ENCODE measurements around the gene MRAP.
"Not testable (repeated sequence)": the region's sequence is repeated elsewhere in the genome, so short reads cannot be mapped to it uniquely, and the experiment has no call there.

Gene MRAP

DNA sequence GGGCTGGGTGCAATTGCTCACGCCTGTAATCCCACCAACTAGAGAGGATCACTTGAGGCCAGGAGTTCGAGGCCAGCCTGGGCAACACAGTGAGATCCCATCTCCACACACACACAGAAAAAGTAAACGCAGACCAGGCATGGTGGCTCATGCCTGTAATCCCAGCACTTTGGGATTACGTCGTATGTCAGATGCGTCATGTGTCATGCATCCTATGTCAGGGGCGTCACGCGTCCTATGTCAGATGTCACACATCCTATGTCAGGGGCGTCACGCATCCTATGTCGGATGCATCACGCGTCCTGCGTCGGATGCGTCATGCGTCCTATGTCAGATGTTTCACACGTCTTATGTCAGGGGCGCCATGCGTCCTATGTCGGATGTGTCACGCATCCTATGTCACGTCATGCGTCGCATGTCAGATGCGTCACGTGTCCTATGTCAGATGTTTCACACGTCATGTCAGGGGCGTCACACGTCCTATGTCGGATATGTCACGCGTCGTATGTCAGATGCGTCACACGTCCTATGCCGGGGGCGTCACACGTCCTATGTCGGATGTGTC, 1.5 kb downstream of the MRAP start:
- DNase-seq (ENCODE audit: low read depth): no peak

DNA sequence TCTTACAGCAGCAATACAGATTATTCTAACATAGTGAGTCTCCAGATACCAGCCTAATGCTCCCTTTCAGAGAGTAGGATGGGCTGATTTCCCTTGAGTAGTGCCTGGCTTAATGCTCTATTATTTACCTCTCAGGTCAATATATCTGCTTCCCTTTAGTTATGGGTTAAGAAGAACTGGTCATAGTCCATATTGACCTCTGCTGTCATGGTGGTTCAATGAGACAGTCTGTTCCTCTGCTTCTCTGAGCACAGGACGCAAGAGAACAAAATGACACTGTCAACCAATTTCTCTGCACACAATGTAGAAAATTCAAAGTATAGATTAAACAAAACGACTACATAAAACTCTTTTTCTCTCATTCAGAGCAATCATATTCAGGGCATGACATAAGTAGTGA, 2.9 kb downstream of the MRAP start:
- no peak for DNase-seq (ENCODE audit: low read depth)

DNA sequence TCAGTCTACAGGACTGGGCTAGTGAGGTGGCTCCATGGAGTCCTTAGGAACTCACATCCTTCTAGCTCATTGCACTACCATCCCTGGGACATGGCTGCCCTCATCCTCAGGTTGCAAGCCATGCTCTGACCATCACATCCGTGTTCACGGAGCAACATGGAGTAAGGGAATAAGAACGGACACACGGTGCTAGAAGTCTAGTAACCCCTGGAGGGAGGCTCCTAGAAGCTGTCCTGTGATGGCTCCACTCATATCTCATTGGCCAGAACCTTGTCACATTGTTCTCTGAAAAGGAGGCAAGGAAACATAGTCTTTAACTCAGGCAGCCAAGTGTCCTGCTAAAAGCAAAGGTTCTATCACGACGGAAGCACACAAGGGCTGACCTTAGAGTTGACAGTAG, 3.9 kb downstream of the MRAP start:
- DNase-seq (ENCODE audit: low read depth): no peak

DNA sequence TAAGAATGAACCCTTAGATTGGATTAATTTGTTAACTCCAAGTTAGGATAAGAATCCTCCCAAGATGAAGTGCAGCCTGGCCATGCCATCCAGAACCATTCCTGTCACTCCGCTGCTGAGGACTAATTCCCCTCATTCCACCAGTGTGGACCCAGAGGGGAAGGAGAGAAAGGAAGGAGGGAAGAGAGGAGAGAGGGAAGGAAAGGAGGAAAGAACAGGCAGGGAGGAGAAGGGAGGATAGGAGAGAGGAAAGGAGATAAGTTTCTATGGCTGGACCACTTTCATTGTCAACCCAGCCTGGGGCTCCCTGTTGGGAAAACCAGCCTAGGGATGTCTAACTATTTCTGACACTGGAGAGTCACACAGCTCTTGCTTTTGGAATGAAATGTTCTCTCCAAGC, 4.7 kb downstream of the MRAP start:
- no peak for DNase-seq (ENCODE audit: low read depth)

DNA sequence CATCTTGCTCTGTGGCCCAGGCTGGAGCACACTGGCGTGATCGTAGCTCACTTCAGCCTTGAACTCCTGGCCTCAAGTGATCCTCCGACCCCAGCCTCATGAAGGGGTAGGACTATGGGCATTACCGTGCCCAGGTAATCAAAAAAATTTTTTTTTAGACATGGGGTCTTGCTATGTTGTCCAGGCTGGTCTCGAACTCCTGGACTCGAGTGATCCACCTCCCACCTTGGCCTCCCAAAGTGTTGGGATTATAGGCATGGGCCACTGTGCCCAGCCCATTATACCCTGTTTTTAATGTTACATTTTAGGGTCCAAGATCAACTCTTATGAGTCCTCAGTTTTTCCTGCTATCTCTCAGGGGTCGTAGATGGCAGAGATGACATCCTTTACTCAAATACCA, 6.3 kb downstream of the MRAP start:
- no peak for DNase-seq (ENCODE audit: low read depth)

DNA sequence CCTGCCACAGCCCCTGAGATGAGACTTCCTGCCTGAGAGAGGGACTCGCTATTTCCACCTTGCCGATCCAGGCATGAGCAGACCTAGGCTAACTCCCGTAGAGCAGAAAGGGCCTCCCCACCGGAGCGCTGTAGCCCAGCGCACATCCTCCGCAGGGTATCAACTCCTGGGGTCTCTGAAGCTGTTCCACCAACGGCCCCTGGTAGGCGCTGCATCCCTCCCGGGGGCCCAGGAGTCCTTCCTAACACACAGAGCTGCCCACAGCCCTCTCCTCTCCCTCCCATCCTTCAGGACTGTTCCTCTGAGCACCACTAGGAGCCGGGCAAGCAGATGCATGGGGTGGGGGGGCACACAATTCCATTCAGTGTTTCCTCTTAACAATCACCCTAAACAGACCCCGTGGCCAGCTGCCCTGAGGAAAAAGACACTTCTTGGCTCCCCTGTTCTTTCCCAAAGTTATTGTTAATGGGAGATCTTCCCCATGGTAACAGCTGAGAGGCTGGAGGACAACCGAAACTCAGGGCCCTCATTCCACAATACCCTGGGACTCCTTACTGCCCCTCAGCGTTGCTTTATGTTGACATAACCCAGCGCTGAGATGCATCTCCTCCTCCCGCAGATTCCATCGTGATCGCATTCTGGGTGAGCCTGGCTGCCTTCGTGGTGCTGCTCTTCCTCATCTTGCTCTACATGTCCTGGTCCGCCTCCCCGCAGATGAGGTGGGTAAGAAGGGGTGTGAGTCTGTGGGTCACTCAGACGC, 7.5 kb downstream of the MRAP start:
- DNase-seq (ENCODE audit: low read depth): no peak

DNA sequence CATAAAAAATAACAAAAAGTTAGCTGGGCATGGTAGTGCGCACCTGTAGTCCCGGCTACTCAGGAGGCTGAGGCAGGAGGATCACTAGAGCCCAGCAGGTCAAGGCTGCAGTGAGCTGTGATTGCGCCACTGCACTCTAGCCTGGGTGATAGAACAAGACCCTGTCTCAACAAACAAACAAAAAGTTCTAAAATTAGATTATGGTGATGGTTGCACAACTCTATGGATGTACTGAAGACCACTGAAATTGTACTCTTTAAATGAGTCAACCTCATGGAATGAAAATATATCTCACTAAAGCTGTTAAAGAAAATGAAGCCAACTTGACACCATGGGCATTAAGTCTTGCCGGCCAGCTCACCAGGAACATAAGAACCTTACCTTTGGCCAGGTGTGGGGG, 9.1 kb downstream of the MRAP start:
- DNase-seq (ENCODE audit: low read depth): peak; percentile 31

DNA sequence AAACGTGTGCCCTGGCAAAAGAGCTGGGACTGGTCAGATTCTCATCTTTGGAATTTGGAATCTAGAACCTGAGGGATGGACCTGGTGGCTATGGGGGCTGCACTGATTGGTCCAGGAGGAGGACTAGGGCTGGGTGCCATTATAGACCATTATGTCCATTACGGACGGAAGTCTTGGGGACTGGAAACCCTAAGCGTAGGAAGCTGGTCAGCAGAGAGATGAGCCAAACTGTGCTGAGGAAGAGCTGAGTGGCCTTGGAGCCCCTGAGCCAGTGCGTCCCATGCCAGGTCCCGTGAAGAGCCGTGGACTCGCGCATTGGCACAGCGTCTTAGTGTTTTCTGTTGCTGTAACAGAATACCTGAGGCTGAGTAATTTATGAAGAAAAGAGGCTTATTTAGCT, 10.0 kb downstream of the MRAP start:
- no peak for DNase-seq (ENCODE audit: low read depth)

DNA sequence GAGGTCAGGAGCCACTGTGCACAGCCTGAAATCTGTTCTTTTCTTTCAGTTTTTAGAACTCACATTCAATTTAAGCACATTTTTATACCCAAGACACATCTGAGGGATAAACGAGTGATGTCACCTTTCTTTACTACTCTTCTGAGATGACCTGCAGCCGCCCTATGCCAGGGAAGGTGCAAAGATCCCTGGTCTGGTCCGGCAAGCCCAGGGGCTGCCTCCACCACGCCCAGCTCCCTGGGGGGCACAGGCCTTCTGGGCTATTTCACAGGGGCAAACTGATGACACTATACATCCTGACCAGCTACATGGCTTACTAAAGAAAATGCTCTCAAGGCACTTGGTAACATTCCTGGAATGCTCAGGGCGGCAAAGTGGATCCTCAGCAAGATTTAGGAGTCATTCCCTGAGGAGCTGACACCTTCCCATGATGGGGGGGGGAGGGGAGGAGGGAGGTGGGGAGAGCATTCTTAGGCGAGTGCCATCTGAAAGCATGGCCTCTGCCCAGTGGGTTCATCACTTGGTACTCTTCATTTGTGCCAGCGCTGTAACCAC, 11.3 kb downstream of the MRAP start:
- no peak for DNase-seq (ENCODE audit: low read depth)

DNA sequence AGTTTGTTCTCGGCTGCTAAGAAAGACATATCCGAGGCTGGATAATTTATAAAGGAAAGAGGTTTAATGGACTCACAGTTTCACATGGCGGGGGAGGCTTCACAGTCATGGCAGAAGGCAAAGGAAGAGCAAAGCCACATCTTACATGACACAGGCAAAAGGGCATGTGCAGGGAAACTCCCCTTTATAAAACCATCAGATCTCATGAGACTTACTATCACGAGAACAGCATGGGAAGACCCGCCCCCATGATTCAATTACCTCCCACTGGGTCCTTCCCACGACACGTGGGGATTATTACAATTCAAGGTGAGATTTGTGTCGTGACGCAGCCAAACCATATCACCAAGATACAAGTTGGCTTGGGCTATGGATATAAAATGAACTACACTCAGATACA, 12.3 kb downstream of the MRAP start:
- DNase-seq (ENCODE audit: low read depth): not testable (repeated sequence)

DNA sequence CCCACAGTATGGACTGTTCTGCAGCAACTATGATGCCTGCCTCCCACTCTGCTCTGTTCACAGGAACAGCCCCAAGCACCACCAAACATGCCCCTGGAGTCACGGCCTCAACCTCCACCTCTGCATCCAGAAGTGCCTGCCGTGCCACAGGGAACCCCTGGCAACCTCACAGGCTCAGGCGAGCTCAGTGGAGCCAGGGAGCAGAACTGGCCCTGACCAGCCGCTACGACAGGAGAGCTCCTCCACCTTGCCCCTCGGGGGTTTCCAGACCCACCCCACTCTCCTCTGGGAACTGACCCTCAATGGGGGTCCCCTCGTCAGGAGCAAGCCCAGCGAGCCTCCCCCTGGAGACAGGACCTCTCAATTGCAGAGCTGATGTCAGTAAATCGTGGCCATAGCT, 13.0 kb downstream of the MRAP start:
- DNase-seq (ENCODE audit: low read depth): no peak

DNA sequence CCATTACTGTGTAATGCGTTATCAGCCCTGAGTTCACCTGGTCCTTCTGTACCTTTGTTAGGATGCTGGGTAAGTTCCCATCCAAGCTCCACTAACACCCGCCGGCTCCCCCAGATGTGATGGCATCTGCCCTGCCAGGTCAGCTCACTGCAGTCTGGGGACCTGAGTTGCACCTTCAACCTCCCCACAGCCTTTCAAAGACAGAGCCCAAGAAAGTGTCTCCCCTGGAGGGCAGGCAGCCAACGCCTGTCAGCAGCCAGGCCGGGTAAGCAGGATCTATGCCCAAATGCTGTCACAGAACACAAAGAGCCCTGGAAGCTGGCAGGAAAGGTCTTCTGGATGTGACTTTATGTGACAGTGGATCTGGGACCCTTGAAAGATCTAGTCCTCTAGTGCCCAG, 13.7 kb downstream of the MRAP start:
- no peak for DNase-seq (ENCODE audit: low read depth)

DNA sequence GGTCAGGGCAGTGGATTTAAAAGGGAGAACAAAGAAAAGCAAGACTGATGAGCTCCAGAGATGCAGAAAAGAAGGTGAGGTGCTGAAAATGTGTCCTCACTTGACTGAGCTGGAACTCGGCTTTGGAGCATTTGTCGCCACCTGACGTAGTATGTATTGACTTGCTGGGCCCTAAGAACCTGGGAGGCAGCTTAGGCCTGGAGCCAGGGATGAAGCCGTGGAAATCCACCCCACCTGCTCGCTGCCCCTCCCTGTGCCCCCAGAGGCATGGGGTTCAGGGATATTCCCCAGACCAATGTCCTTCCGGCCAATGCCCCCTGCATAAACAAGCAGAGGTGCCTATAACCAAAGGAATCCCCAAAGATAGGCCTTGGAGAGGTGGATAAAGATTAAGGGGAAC, 14.3 kb downstream of the MRAP start:
- no peak for DNase-seq (ENCODE audit: low read depth)

DNA sequence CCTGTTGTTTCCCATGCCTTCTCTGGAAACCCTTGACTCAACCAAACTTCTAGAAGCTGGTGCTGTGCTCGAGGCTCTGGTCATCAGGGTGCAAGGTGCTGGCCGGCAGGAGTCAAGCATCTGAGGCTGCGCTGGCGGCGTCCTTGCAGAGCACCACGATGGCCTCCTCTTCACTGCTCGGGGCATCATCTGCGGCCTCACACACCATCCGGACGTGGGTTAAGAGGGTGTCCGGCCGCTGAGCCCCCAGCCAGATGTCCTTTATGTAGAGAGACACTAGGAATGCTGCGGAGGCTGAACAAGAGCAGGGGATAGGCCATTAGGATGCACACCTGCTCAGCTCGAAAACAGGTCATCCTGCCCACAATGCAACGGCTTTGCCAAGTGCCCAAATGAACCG, 16.2 kb downstream of the MRAP start:
- no peak for DNase-seq (ENCODE audit: low read depth)

DNA sequence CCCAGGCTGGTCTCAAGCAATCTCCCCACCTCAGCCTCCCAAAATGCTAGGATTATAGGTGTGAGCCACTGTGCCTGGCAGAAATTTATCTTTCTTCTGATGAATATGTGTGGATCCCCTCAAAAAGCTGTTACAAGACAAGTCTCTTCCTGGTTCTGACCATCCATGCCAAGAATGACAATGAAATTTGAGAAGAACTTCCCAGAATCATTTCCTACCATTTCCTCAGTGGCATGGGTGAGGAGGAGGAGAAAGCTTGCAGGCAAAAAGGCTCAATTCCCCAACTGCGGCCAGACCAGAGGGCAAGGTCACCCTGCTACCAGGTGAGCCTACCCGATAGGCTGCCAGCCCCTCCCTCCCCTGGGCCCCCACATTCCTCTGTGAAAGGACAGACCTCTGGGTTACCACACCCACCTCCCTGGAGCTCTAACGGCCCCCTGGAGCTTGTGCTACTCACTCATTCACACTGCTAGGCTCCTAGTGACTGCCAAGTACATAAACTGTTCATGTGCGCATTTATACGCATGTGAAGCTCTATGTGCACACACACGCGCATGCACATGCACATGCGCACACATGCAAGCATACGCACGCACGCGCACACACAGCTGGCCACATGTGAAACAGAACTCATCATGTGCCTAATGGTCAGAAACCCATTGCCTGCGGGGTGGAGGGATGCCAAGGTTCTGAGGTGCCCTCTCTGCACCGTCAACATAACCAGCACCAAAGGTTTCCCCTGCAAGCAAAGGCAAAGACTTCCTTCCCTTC, 17.0 kb downstream of the MRAP start:
- DNase-seq (ENCODE audit: low read depth): no peak

DNA sequence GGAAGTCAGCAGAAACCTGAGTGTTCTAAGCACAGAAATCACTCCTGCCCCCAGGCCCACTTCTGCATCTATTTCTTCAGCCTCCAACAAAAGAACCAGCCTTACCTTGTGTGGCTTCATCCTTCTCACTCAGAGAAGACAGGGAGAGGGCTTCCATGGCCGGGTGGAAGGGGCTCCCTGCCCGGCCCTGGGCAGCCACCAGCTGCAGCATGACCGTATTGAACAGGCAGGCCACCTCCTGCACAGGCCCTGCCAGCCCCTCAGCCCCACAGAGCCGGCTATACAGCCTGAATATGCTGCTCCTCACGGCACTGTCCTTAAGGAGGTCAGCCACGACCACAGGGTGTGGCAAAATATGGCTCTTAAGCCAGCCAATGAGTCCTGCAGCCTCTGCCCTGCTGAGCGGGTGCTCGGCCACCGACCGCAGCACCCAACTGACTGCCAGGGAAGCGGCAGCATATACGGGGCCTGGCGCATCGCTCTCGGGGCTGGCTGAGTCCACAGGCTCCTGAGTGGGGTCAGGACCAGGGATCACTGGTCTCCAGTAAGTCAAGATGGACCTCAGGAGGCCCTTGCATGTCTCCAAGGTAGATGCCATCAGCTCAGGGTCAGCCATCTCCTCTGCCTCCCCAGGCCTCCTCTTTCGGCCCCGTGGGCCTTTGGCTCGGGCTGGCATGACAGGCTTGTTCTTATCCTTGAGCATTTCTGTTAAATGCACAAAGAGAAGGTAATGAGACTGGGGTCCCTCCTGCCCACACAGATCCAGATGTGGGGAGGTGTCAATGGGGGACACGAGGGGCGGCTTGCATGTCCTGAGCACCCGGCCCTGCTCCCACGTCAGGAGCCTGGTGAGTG, 17.9 kb downstream of the MRAP start:
- DNase-seq (ENCODE audit: low read depth): no peak

DNA sequence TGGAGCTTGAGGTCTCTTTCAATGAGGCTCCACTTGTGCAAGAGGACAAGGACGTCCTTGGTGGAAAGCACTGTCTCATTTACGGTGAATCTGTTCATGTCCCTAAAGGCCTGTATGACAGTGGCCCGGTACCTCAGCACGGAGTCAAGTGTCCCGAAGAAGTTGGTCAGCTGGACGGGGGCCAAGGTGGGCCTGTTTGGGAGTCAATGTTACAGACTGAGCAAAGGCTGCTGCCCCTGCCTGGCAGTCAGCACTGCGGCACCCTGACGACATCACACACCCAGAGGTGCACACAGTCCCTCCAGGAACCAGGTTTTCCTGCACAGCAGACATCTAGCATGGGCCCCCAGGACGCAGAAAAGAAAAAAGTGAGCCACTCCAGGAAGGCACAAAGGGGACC, 19.1 kb downstream of the MRAP start:
- DNase-seq (ENCODE audit: low read depth): no peak

DNA sequence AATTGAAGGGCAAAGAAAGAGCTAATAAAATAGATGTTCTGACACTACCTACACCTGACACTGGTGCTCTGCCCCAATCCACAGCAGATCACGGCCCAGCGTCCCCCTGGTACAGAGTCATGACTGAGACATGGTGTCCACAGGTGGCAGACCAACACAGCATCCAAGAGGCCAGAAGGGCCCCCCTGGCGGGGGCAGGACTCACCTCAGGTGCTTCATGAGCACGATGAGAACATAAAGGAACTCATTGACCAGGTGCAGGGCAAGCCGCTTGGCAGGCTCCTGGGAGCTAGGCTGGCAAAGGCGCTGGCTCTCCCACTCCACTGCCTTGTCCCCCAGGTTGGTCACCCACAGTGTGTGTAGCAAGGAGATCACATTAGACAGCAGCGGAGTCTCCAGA, 20.4 kb downstream of the MRAP start:
- no peak for DNase-seq (ENCODE audit: low read depth)

DNA sequence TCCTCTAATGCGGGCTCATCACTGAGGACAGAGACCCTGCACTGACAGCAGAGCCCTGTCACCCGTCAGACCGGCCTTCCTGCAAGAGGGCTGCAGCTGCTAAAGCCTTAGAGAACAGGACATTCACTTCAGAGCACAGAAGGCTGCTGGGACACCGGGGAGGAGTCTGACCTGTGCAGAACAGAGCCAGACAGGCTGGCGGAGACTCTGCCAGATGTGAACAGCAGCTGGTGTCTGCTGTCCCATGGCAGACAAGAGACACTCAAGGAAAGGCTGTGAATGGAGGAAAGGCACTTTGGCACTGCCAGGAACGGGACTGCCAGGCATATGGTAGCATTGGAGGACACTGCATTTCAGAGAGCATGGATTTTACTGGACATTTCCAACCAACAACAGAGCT, 21.4 kb downstream of the MRAP start:
- DNase-seq (ENCODE audit: low read depth): no peak

DNA sequence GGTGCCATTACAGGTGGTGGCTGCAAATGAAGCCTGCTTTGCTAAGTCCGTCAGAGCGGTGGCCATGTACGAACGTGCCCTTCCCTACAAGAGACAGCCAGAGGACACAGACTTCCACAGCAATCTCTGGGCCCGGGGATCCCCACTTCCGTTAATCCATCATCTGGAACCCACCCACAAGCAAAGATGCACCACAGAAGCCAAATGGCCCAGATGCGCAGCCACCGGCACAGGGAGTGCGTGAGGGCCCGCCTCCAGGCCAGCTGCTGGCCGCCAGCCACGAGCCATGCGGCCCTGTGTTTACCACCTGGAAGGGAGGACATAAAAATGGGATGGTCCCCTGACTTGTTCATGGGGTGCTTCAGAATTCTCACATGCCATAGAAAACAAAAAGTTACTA, 22.1 kb downstream of the MRAP start:
- DNase-seq (ENCODE audit: low read depth): no peak

DNA sequence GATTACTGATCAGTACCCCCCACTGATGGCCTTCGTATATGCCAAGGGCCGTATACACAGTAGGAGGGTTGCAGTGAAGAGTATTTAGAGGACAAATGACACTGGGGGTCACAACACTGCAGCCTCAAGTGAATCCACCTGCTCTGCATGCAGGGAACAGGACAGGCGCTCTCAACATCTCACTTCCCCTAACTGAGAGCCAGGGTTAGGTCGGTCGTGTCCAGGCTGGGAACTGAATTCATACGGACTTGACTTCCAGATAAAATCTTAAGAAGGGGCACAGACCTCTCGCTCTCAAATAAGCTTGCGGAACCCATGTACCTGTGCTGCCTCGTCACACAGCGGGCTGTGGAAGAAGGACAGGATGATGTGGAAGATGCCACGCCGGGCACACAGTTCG, 22.8 kb downstream of the MRAP start:
- no peak for DNase-seq (ENCODE audit: low read depth)

DNA sequence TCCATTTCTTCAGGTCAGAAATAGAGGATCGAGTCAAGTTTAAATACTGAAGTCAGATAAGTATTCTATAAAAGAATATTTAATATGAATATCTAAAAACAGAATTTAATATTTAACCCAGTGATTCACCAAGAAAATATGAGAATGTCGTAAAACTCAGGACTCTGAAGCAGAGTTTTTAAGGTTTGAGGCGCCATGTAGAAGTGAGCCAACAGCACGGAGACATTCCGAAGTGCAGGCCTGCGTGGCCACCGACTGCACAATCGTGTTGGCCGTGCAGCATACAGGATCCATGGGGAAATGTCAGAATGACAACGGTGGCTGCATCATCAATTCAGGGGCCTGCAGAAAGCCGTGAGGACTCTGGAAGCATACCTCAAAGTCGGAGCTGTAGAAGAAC, 23.4 kb downstream of the MRAP start:
- no peak for DNase-seq (ENCODE audit: low read depth)

Measured in fibroblast of the conjunctiva (primary cell).